HG03095 (cell line): Measurements from ENCODE around the gene GTSE1.
A peak's percentile ranks its signal among the peaks of the same experiment; 100 is the strongest.

Experiments used
- ATAC-seq: cut with Tn5 transposase; IDR thresholded peaks from one replicate; pipeline ENCODE4 v1.9.1; 2021; ENCODE audit warnings: moderate library complexity; ENCODE audit not compliant: unreplicated experiment

GTSE1 gene

DNA sequence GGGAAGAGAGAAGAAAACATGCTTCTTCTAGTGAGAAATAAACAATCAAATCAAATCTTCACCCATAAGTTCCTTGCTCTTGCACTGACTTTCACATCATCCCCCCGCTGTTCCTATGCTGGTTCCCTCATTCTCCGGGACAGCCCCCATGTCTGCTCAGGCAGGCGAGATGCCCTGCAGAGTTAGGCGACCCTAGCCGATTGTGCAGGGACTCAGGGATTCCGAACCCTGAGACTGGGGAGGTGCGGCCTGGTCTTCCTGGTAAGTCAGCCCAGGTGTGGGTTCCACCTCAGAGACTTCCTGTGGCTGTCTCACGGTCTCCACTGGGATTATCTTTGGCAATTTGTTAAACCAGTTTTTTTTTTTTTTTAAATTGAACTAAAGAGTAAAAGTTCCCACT is 22.3 kb upstream of the GTSE1 start:
- ATAC-seq, result no peak

GRCh38 chr22:46275455-46276122 is 21.1 kb upstream of the GTSE1 start:
- ATAC-seq, result no peak

DNA sequence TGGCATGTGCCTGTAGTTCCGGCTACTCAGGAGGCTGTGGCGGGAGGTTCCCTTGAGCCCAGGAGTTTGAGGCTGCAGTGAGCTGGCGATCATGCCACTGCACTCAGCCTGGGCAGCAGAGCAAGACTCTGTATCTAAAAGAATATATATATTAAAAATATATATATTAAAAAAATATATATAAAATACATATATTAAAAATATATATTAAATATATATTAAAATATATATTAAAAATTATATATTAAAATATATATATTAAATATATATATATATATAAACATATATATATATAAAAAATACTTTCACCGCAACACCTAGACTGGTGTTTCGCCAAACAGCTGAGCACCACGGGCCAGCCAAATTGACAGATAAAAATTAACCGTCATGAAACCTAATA is 20.1 kb upstream of the GTSE1 start:
- ATAC-seq, result no peak

- no peak for ATAC-seq
Measured at GRCh38 chr22:46278656-46279645, 17.7 kb upstream of the GTSE1 start.

DNA sequence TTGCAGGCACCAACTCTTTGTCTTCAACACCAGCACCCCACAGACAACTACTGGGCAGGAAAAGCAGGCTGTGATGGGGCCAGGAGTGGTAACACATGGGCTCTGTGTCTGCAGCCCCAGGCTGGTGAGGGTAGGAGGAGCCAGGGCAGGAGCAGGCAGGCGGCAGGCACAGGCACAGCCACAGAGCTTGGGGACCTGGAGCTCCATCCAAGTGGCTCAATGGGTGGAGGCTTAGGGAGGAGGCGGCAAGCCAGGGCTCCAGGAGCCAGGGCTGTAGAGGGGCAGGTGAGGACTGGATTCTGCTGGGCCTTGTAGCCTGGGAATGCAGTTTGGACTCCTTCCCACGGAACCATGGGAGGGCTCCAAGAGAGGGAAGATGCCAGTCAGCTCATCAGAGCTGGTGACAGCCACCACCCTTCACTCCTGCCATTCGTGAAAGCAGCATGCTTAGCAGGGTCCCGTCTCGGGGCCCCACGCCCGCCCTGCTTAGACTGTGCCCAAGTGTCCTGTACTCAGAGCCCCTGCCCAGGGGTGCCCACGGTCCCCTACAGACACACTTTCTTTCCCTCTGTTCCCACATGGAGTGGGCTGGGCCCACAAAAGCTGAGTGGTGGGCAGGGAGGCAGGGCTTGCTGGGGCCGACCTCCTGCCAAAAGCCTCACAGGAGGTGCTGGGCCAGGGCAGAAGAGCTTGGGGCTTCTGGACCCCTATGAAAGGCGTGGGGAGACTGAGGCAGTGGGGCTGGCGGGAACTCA is 16.4 kb upstream of the GTSE1 start:
- no peak for ATAC-seq

- no peak for ATAC-seq
Measured at GRCh38 chr22:46280999-46281623, 15.6 kb upstream of the GTSE1 start.

DNA sequence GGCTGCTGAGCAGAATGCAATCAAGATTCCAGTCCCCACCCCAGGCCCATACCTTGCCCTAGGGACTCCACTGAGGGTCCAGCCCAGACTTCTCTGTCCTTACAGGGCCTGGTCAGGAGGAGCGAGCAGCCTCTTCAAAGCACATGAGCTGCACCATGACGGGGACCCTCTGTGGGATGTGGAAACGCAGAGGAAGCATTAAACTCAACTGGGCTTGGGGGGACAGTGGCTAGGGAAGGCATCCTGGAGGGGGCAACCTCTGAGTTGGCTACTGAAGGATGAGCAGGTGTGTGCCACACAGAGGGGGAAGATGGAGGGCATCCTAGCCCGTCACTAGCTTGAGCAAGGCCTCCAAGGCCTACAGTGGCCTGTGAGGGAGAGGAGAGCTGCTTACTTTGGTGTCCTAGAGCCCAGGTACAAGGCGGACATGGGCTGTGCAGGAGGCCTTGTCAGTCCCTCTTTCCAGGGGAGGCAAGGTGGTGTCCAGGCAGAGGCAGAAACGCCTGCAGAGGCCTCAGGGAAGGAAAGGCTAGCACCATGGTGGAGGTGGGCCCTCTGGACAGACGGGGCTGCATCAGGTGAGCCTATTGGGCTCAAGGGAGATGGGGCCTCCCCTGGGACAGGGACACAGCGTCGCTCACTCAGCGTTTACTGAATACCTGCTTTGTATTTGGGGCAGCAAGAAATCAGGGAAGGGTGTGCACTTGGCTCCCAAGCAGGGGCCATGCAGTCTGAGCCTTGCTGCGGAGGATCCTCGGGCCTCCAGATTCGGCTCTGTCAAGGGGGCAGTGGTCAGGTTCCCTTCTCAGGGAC is 14.6 kb upstream of the GTSE1 start:
- no peak for ATAC-seq

GRCh38 chr22:46286006-46286405 is 10.7 kb upstream of the GTSE1 start:
- ATAC-seq, result no peak

DNA sequence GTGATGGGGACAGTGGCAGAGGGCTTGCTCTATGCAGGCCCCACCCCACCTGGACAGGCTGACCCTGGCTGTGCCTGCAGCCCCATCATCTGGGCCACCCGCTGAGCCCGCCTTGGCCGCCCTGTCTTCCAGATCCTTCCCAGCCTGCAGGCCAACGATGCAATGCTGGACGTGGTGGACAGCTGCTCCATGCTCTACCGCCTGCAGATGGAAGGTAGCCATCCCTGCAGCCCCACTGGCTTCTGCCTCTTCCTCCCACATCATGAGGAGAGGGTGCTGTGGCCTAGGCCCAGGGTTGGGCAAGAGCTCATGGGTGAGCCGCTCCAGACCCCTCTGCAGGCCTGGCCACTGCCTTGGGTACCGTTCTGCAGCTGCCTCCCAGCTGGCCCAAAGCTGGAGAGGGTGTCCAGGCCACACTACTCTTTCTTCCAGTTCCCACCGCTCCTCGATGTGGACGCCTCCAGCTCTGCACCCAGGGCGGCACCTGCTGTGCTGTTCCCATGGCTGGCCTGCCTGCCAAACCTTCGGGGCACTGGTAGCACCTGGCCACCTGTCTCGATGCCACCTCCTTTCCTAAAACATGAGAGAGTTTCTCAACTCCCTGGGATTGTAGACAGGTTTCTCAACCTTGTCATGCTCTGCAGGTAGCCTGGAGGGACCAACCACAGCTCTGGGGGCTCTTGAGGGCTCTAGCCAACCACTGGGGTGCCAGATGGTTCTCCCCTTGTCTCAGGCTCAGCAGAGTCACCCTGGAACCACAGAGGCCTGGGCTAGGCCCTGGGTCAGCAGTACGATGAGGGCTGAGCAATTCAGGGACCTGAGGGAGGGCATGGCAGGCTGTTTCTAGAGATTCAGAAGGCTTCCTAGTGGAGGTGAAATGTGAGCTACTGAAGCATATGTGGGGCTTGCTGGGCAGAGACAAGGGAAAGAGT is 9.5 kb upstream of the GTSE1 start:
- ATAC-seq, result no peak

DNA sequence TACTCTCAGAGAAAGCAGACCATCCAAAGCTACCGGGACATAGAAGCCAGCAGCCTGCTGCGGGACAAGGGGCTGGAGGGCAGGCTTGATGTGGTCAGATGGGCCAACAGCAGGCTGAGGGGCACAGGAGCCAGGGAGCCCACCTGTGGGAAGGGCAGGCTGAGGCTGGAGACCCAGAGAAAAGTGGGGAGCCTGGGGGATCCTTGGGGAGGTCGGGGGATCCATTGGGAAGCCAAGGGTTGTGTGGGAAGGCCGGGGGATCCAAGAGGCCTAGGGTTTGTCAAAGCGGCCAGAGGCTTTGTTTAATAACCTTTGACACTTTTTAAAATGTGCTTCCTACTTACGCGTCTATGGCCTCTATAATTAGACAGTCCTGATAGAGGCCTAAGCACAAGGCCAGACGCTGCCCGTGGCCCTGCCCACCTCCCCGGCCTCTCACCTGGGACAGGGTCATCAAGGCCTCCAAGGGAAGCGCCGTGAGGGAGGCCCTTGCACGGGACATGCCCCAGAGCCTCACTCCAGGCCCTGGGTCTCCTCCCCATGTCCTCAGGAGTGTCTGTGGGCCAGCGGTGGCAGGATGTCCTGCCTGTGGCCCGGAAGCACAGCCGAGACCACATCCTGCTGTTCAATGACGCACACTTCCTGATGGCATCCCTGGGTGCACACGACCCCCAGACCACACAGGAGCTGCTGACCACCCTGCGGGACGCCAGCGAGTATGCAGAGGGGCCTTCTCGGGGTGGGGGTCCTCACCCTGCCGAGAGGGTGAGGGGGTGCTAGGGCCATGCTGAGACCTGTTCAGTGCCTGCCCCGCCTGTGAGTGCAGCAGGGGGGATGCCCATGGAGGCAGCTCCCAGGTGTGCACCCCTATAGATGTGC is 8.6 kb upstream of the GTSE1 start:
- peak; percentile 74 for ATAC-seq

DNA sequence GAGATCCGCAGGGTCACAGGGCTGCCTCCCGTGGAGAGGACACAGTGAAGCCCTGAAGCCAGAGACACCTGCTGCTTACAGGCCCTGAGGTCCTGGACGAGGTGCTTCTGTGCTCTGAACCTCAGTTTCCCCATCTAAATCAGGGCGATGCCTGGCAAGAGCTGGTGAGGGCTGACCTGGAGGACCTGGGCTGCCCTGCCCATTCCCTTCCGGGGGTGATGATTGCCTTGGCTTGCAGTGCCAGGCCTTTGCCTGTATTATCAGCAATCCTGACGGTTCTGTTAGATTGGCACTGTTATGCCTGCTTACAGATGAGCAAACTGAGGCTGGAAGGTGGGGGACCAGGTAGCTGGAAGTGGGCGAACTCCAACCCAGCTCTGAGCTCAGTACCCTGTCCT is 7.8 kb upstream of the GTSE1 start:
- ATAC-seq, result no peak

GRCh38 chr22:46289244-46289891 is 7.3 kb upstream of the GTSE1 start:
- ATAC-seq, result no peak

DNA sequence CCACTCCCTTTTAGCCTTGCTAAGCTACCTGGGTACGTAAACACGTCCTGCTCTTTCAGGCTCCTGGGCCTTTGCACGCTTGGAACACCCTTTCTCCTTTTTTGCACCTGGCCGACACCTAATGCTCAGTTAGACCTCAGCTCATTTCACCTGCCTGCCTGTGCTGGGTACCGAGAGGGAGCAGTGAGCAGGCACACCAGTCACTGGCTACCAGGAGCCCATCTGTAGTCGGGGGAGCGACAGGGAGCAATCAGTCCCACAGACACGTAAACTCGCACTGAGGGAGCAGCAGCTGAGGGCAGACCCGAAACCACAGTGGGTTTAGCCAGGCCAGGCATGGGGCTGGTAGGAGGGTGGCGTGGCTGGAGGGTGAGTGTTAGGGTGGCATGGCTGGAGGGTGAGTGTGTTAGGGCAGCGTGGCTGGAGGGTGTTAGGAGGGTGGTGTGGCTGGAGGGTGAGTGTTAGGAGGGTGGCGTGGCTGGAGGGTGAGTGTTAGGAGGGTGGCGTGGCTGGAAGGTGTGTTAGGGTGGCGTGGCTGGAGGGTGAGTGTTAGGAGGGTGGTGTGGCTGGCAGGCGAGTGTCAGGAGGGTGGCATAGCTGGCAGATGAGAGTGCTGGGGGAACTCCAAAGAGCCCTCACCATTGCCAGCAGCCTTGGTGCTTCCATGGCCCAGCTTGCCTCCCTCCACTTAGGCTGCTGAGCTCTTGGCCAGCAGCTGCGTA is 6.4 kb upstream of the GTSE1 start:
- no peak for ATAC-seq

GRCh38 chr22:46290843-46291785 is 5.6 kb upstream of the GTSE1 start:
- no peak for ATAC-seq

DNA sequence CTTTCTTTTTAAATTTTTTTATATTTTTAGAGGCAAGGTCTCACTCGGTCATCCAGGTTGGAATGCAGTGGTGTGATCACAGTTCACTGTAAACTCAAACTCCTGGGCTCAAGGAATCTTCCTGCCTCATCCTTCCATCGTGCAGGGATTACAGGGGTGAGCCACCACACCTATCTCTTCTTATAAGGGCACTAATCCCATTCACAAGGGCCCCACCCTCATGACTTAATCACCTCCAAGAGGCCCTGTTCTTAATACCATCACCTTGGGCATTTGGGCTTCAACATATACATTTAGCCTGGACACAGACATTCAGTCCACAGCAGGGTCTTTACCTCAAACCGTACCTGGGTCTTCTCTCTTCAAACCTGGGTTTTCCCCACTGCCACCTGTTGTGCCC is 4.5 kb upstream of the GTSE1 start:
- no peak for ATAC-seq

- ATAC-seq, result no peak
Measured at GRCh38 chr22:46292732-46293131, 3.9 kb upstream of the GTSE1 start.
